ENCODE measurements around the gene KY. TPM values are rescaled to one million over a fixed set of nuclear protein-coding genes. Genes with fewer than 3 reads are reported as not detected.

KY gene
- total and polyA plus RNA-seq, 2 experiments from 2014 or later, result not detected

DNA sequence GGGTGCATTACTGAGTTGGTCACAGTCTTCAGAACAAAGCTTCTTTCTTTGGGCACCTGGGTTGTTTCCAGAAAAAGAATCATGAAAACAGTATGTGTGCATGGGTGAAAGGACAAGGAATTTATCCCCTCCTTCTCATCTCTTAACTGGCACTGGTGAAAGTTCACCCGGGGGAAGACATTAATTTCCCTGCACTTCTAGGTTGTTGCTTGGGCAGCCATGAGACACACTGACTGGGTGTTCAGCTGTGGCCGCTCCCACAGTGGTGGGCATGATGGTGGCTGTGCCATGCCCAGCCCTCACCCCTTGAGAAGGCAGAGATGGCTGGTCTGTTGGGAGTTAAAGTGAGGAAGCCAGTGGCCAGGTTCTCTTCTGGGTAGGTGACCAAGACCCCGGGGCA, 16.6 kb upstream of the KY start (continued):
- TF ChIP-seq, protein P1, sequence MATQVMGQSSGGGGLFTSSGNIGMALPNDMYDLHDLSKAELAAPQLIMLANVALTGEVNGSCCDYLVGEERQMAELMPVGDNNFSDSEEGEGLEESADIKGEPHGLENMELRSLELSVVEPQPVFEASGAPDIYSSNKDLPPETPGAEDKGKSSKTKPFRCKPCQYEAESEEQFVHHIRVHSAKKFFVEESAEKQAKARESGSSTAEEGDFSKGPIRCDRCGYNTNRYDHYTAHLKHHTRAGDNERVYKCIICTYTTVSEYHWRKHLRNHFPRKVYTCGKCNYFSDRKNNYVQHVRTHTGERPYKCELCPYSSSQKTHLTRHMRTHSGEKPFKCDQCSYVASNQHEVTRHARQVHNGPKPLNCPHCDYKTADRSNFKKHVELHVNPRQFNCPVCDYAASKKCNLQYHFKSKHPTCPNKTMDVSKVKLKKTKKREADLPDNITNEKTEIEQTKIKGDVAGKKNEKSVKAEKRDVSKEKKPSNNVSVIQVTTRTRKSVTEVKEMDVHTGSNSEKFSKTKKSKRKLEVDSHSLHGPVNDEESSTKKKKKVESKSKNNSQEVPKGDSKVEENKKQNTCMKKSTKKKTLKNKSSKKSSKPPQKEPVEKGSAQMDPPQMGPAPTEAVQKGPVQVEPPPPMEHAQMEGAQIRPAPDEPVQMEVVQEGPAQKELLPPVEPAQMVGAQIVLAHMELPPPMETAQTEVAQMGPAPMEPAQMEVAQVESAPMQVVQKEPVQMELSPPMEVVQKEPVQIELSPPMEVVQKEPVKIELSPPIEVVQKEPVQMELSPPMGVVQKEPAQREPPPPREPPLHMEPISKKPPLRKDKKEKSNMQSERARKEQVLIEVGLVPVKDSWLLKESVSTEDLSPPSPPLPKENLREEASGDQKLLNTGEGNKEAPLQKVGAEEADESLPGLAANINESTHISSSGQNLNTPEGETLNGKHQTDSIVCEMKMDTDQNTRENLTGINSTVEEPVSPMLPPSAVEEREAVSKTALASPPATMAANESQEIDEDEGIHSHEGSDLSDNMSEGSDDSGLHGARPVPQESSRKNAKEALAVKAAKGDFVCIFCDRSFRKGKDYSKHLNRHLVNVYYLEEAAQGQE (IDR thresholded peaks at IDR 0.05; ENCODE audit: unreplicated experiment), result no peak
- TF ChIP-seq, protein P2, sequence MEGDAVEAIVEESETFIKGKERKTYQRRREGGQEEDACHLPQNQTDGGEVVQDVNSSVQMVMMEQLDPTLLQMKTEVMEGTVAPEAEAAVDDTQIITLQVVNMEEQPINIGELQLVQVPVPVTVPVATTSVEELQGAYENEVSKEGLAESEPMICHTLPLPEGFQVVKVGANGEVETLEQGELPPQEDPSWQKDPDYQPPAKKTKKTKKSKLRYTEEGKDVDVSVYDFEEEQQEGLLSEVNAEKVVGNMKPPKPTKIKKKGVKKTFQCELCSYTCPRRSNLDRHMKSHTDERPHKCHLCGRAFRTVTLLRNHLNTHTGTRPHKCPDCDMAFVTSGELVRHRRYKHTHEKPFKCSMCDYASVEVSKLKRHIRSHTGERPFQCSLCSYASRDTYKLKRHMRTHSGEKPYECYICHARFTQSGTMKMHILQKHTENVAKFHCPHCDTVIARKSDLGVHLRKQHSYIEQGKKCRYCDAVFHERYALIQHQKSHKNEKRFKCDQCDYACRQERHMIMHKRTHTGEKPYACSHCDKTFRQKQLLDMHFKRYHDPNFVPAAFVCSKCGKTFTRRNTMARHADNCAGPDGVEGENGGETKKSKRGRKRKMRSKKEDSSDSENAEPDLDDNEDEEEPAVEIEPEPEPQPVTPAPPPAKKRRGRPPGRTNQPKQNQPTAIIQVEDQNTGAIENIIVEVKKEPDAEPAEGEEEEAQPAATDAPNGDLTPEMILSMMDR (conservative IDR thresholded peaks at IDR 0.05; ENCODE audit: low read depth in 2 of 2), result no peak
- no peak for TF ChIP-seq ZNF114 (CRISPR knock-in tag; IDR thresholded peaks at IDR 0.05)
- TF ChIP-seq NANOG (IDR thresholded peaks at IDR 0.05; ENCODE audit: borderline replicate concordance), result no peak

DNA sequence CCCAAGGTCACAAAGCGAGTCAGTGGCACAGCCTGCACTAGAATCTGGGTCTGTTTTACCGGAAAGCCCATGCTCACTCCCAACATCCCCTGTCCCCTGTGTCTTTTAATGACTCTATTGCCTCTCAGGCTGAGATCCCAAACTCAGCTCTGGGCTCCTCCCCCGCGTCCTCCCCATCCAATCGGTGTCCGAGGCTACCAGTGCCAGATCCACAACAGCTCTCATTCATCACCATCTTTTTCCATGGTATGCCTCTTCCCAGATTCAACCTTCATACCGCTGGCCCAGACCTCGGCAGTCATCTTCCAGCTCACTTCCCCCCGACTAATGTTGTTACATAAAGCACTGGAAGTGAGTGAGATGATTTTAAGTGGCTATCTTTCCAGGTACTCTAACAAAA, 16.1 kb upstream of the KY start:
- no peaks in the 10 kb centered on the region for H4K20me1 ChIP-seq (replicated peaks; ENCODE audit: insufficient read depth)
- no peaks in the 10 kb centered on the region for H3K36me3 Mint-ChIP-seq (ENCODE audit: low read depth)
- no peaks in the 10 kb centered on the region; the same call in 1 of the 2 replicates for H3K9me2 ChIP-seq (ENCODE audit: insufficient read depth)
- H3K4me3 Mint-ChIP-seq, result no peak overlapping the region
- no peaks in the 10 kb centered on the region; the same call in 2 of the 3 replicates for H3K4me1 Mint-ChIP-seq
- TF ChIP-seq, protein P3, sequence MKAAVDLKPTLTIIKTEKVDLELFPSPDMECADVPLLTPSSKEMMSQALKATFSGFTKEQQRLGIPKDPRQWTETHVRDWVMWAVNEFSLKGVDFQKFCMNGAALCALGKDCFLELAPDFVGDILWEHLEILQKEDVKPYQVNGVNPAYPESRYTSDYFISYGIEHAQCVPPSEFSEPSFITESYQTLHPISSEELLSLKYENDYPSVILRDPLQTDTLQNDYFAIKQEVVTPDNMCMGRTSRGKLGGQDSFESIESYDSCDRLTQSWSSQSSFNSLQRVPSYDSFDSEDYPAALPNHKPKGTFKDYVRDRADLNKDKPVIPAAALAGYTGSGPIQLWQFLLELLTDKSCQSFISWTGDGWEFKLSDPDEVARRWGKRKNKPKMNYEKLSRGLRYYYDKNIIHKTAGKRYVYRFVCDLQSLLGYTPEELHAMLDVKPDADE (IDR thresholded peaks at IDR 0.05), result no peak
- no peak for TF ChIP-seq ZNF114 (CRISPR knock-in tag; IDR thresholded peaks at IDR 0.05)
- no peak for TF ChIP-seq JUNB (IDR thresholded peaks at IDR 0.05; ENCODE audit: unreplicated experiment)
- H3K4me2 ChIP-seq, result no peak overlapping the region
- DNase-seq (ENCODE audit: low spot score) (no peak), ATAC-seq (no peak; the same call in 1 of the 3 replicates)
- H3K9me3 Mint-ChIP-seq, result no peaks in the 10 kb centered on the region
- H3K27me3 ChIP-seq (ENCODE audit: insufficient read depth), result no peaks in the 10 kb centered on the region
- H3K27ac Mint-ChIP-seq, result no peak overlapping the region
- peaks cover 7% of the 10 kb centered on the region for H3K27me3 Mint-ChIP-seq (ENCODE audit: insufficient read depth, low read depth, poor library complexity)
- H3K36me3 ChIP-seq (ENCODE audit: insufficient read depth), result no peaks in the 10 kb centered on the region
- no peaks in the 10 kb centered on the region for H3K79me2 ChIP-seq (replicated peaks; ENCODE audit: insufficient read depth)
- no peaks in the 10 kb centered on the region for H3F3A ChIP-seq (replicated peaks; ENCODE audit: low read depth)
- H2AFZ ChIP-seq, result no peak overlapping the region
- H3K4me1 ChIP-seq (ENCODE audit: insufficient read depth), result no peaks in the 10 kb centered on the region
- no peak overlapping the region for H3K27ac ChIP-seq (ENCODE audit: low read depth)
- H3K4me3 ChIP-seq, result no peak overlapping the region

DNA sequence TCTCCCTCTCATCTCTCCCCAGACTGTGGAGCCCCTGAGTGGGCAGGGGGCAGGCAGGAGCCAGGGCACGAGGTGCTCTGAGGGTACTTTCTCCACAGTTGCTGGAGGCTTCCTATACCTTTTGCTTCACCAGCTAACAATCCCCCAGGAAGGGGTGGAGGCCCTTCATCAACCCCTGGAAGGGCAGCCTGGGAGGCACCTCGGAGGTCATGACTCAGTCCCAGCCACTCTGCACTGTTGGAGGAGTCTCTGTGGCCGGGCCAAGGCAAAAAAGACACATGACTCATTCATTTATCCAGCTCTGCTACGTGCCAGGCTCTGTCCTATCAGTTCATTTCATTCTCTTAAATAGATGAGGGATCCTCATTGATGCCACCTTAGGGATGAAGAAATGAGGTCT, 15.6 kb upstream of the KY start:
- Histone ChIP-seq H3K4me1 (ENCODE audit: insufficient read depth) (no peaks in the 10 kb centered on the region), H3K4me3 (no peak overlapping the region), H4K20me1 (replicated peaks; ENCODE audit: insufficient read depth) (no peaks in the 10 kb centered on the region), H3K4me2 (no peak overlapping the region), H3K79me2 (replicated peaks; ENCODE audit: insufficient read depth) (no peaks in the 10 kb centered on the region), H3K36me3 (ENCODE audit: insufficient read depth) (no peaks in the 10 kb centered on the region), H2AFZ (no peak overlapping the region), H3K27ac (ENCODE audit: low read depth) (no peak overlapping the region), H3F3A (replicated peaks; ENCODE audit: low read depth) (no peaks in the 10 kb centered on the region), H3K9me2 (ENCODE audit: insufficient read depth) (peaks cover under 1% of the 10 kb centered on the region), H3K27me3 (ENCODE audit: insufficient read depth) (no peaks in the 10 kb centered on the region)
- DNase-seq (ENCODE audit: low spot score), result no peak
- Mint-ChIP-seq H3K27ac (no peak overlapping the region), H3K36me3 (ENCODE audit: low read depth) (no peaks in the 10 kb centered on the region), H3K9me3 (no peaks in the 10 kb centered on the region), H3K27me3 (ENCODE audit: insufficient read depth, low read depth, poor library complexity) (peaks cover 6% of the 10 kb centered on the region), H3K4me3 (no peak overlapping the region), H3K4me1 (no peaks in the 10 kb centered on the region; the same call in 2 of the 3 replicates)
- no peak for ATAC-seq
- no peak for TF ChIP-seq CREB1 (CRISPR knock-in tag; IDR thresholded peaks at IDR 0.05; ENCODE audit: low read depth)
- no peak for TF ChIP-seq EZH2 (IDR thresholded peaks at IDR 0.05; ENCODE audit: low read depth, unreplicated experiment)
- no peak for TF ChIP-seq EZH2phosphoT487 (IDR thresholded peaks at IDR 0.05; ENCODE audit: unreplicated experiment)
- TF ChIP-seq POLR2AphosphoS5 (IDR thresholded peaks at IDR 0.05; ENCODE audit: low read depth), result no peak
- no peak for TF ChIP-seq ZNF331 (CRISPR knock-in tag; IDR thresholded peaks at IDR 0.05; ENCODE audit: low read depth)
- no peak for TF ChIP-seq ZNF114 (CRISPR knock-in tag; IDR thresholded peaks at IDR 0.05)
- TF ChIP-seq, protein P2 (conservative IDR thresholded peaks at IDR 0.05; ENCODE audit: low read depth in 2 of 2), result no peak
- TF ChIP-seq NANOG (IDR thresholded peaks at IDR 0.05; ENCODE audit: borderline replicate concordance), result no peak
- TF ChIP-seq, protein P3 (IDR thresholded peaks at IDR 0.05), result no peak

Measured in GM23338 (cell line).